CD8-positive, alpha-beta memory T cell (primary cell): Measurements from ENCODE around the gene OCLN. TPM values are rescaled to one million over a fixed set of nuclear protein-coding genes. Genes with fewer than 3 reads are reported as not detected.
"Not testable (repeated sequence)": the region's sequence is repeated elsewhere in the genome, so short reads cannot be mapped to it uniquely, and the experiment has no call there.

Experiments
- CTCF ChIA-PET: fragments of 350-600 bp; sonication (Branson Sonifier 250); formaldehyde crosslinking; loops from one replicate; lab custom pipeline; 2021; ENCODE audit warnings: antibody characterized with exemption; lab: Charles Lee
- POLR2A ChIA-PET: fragments of 350-600 bp; sonication (Branson Sonifier 250); formaldehyde crosslinking; loops from one replicate; lab custom pipeline; 2021; ENCODE audit warnings: antibody characterized with exemption; lab: Charles Lee
- DNase-seq, 5 donors: peaks; one replicate each; pipeline versions ENCODE4 v3.0.0 to v3.0.0-alpha.2; 2020 to 2022; ENCODE audit warnings: mixed read lengths in 1 of 5
- H3K27ac ChIP-seq: one replicate; pipeline ENCODE4 v1.7.0; 2013; ENCODE audit warnings: low read depth, mild to moderate bottlenecking, low read length, moderate library complexity
- H3K27me3 ChIP-seq: 2 replicates; pipeline ENCODE4 v1.7.0; 2013; ENCODE audit warnings: low read length, mild to moderate bottlenecking; ENCODE audit not compliant: insufficient read depth, poor library complexity, severe bottlenecking
- H3K36me3 ChIP-seq: 2 replicates; pipeline ENCODE4 v1.7.0; 2013; ENCODE audit warnings: mild to moderate bottlenecking, low read length, moderate library complexity; ENCODE audit not compliant: insufficient read depth
- H3K4me1 ChIP-seq: 2 replicates; pipeline ENCODE4 v1.7.0; 2013; ENCODE audit warnings: mild to moderate bottlenecking, low read length, moderate library complexity; ENCODE audit not compliant: insufficient read depth
- H3K4me3 ChIP-seq: 2 replicates; pipeline ENCODE4 v1.7.0; 2013; ENCODE audit warnings: mild to moderate bottlenecking, low read length
- H3K9me3 ChIP-seq: 2 replicates; pipeline ENCODE4 v1.7.0; 2013; ENCODE audit warnings: mild to moderate bottlenecking, low read length
- H3K27ac Mint-ChIP-seq, 8 donors: one replicate each; pipeline ENCODE4 v1.8.0; 2020 to 2021; ENCODE audit warnings: mixed read lengths in 8 of 8, mild to moderate bottlenecking in 6 of 8, inconsistent platforms in 3 of 8, moderate library complexity in 3 of 8
- H3K27me3 Mint-ChIP-seq, 2 donors: one replicate each; pipeline ENCODE4 v1.8.0; 2020 to 2021; ENCODE audit warnings: mixed read lengths in 2 of 2, mild to moderate bottlenecking in 1 of 2, moderate library complexity in 1 of 2
- H3K36me3 Mint-ChIP-seq, 3 donors: one replicate each; pipeline ENCODE4 v1.8.0; 2020 to 2021; ENCODE audit warnings: mixed read lengths in 3 of 3, inconsistent platforms in 1 of 3, mild to moderate bottlenecking in 1 of 3
- H3K4me1 Mint-ChIP-seq, 3 donors: one replicate each; pipeline ENCODE4 v1.8.0; 2020 to 2021; ENCODE audit warnings: mixed read lengths in 3 of 3, inconsistent platforms in 1 of 3, mild to moderate bottlenecking in 1 of 3
- H3K4me3 Mint-ChIP-seq, 7 donors: one replicate each; pipeline ENCODE4 v1.8.0; 2020 to 2021; ENCODE audit warnings: mixed read lengths in 7 of 7, mild to moderate bottlenecking in 6 of 7, moderate library complexity in 4 of 7, inconsistent platforms in 2 of 7
- H3K9me3 Mint-ChIP-seq, 5 donors: one replicate each; pipeline ENCODE4 v1.8.0; 2020 to 2022; ENCODE audit warnings: mixed read lengths in 5 of 5, mild to moderate bottlenecking in 3 of 5, moderate library complexity in 2 of 5, inconsistent platforms in 1 of 5
- polyA plus RNA-seq: library from polyadenylated mRNA; unstranded; fragments of 300-500 nt; fragmentation: Illumina TruSeq; gene quantifications from one replicate; pipeline ENCODE4 v1.2.3, GENCODE V29; 2021
- total RNA-seq, 2 experiments: library from RNA; stranded (reverse); gene quantifications; one replicate each; pipeline ENCODE4 v1.2.3, GENCODE V29; 2021

OCLN gene
- total and polyA plus RNA-seq, 3 experiments from 2014 or later = 0.14 to 0.68 (median 0.58) TPM

DNA sequence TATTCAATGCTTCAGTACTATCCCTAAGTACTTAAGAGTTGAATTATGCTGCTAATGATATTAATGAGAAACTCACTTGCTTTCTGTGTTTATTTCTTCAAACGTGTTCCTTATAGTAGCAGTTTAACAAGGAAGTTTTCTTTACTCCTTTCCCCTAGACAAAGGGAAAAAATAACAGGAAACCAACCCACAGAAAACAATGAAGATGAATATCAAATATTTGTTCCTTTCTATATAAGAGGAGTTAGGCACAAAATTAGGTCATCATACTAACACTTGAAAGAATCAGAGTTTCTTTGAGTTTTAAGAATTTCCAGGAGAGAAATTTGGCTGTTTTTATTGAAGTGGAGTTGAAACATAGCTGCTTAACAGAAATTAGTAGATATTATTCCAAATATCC, 15.4 kb upstream of the OCLN start:
- POLR2A ChIA-PET = no interaction called here
- peaks cover 1 to 9% of the 10 kb centered on the region in 2 donors for H3K27me3 Mint-ChIP-seq
- Histone ChIP-seq H3K4me3 (no peak overlapping the region), H3K27ac (no peak overlapping the region), H3K36me3 (no peaks in the 10 kb centered on the region), H3K27me3 (no peaks in the 10 kb centered on the region), H3K9me3 (no peaks in the 10 kb centered on the region), H3K4me1 (no peaks in the 10 kb centered on the region)
- no peak for DNase-seq
- H3K36me3 Mint-ChIP-seq = no peaks in the 10 kb centered on the region
- CTCF ChIA-PET = no interaction called here
- H3K9me3 Mint-ChIP-seq = no peaks in the 10 kb centered on the region
- H3K27ac Mint-ChIP-seq = no peak overlapping the region
- no peaks in the 10 kb centered on the region for H3K4me1 Mint-ChIP-seq
- H3K4me3 Mint-ChIP-seq = no peak overlapping the region

DNA sequence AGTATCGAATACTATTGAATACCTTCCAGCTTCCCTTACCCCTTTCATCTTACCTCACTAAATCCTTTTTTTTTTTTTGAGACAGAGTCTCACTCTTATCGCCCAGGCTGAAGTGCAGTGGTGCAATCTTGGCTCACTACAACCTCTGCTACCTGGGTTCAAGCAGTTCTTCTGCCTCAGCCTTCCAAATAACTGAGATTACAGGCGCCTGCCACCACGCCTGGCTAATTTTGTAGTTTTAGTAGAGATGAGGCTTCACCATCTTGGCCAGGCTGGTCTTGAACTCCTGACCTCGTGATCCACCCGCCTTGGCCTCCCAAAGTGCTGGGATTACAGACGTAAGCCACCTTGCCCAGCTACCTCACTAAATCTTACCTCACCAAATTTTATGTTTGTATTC, 14.3 kb upstream of the OCLN start:
- H3K4me1 ChIP-seq, CTCF ChIA-PET, H3K4me3 Mint-ChIP-seq, H3K9me3 Mint-ChIP-seq, H3K36me3 ChIP-seq, H3K4me3 ChIP-seq, H3K9me3 ChIP-seq, H3K27ac Mint-ChIP-seq, POLR2A ChIA-PET, H3K27me3 ChIP-seq, H3K36me3 Mint-ChIP-seq, H3K27ac ChIP-seq, DNase-seq, H3K4me1 Mint-ChIP-seq: not testable (repeated sequence)
- peaks cover 0 to 14% of the 10 kb centered on the region in 2 donors for H3K27me3 Mint-ChIP-seq

DNA sequence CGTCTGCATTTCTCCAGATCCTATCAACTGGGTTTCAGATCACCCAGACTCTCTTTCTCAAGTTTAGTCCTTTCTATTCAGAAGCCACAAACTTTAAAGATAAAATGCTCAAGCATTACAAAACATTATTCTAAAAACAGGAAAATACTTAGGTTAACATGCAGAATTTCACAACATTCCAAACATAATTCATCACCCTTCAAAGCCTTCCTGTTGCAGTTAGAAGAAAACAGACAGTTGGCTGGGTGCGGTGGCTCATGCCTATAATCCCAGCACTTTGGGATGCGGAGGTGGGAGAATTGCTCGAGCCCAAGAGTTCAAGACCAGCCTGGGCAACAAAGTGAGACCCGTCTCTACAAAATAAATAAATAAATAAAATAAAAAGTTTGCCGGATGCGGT, 7.7 kb upstream of the OCLN start:
- POLR2A ChIA-PET = no interaction called here
- Histone ChIP-seq H3K9me3 (no peaks in the 10 kb centered on the region), H3K36me3 (no peaks in the 10 kb centered on the region), H3K4me1 (no peaks in the 10 kb centered on the region), H3K4me3 (no peak overlapping the region), H3K27me3 (no peaks in the 10 kb centered on the region), H3K27ac (no peak overlapping the region)
- Mint-ChIP-seq H3K4me1 (no peaks in the 10 kb centered on the region), H3K27ac (no peak overlapping the region), H3K27me3 (peaks cover 3 to 28% of the 10 kb centered on the region in 2 donors), H3K4me3 (no peak overlapping the region), H3K36me3 (no peaks in the 10 kb centered on the region), H3K9me3 (no peaks in the 10 kb centered on the region)
- CTCF ChIA-PET = no interaction called here
- no peak for DNase-seq

DNA sequence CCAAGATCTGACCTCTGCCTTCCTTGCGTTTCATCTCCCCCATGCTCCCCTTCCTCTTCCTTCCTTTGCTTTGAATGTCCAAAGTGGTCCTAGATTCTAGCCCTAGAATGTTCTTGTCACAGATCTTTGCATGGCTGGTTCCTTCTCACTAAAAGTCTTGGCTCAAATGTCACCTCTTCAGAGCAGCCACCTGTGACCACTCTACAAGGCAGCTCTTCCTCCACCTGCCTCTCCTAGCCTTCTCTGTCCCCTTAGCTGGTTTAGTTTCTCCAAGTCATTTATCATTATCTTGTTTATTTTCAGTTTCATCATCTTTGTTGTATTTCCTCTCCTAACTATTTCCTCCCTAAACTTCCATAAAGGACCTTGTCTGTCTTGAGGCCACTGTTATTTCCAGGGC, 7.1 kb upstream of the OCLN start:
- Mint-ChIP-seq H3K9me3 (no peaks in the 10 kb centered on the region), H3K27me3 (peaks cover 3 to 32% of the 10 kb centered on the region in 2 donors), H3K4me3 (no peak overlapping the region), H3K4me1 (no peaks in the 10 kb centered on the region), H3K36me3 (no peaks in the 10 kb centered on the region), H3K27ac (no peak overlapping the region)
- Histone ChIP-seq H3K9me3 (no peaks in the 10 kb centered on the region), H3K36me3 (no peaks in the 10 kb centered on the region), H3K27ac (no peak overlapping the region), H3K4me1 (no peaks in the 10 kb centered on the region), H3K4me3 (no peak overlapping the region), H3K27me3 (no peaks in the 10 kb centered on the region)
- ChIA-PET CTCF (no interaction called here), POLR2A (no interaction called here)
- no peak for DNase-seq

DNA sequence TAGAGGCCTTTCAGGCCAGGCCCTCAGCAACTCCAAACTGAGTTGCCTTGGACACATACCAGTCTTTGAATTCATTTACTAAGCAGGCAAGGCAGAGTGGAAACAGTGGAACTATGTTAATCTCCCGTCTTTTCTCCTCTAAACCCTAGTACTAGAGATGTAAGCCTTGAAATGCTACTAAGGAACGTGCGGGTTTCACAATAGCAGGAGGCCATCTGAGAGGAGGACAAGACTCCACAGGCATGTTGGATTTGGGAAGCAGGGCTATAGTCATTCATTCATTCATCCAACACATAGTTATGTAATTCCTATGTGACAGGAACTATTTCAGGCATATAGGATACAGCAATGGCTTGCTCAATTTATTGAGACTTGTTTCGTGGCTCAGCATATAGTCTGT, 3.3 kb upstream of the OCLN start:
- H3K36me3 Mint-ChIP-seq = no peaks in the 10 kb centered on the region
- H3K27me3 ChIP-seq = no peaks in the 10 kb centered on the region
- no peaks in the 10 kb centered on the region for H3K9me3 ChIP-seq
- H3K27ac Mint-ChIP-seq = no peak overlapping the region
- peaks cover 0 to 20% (median 6%) of the 10 kb centered on the region in 3 donors for H3K4me1 Mint-ChIP-seq
- ChIA-PET CTCF (no interaction called here), POLR2A (no interaction called here)
- no peak overlapping the region for H3K4me3 ChIP-seq
- no peak for DNase-seq
- no peak overlapping the region for H3K4me3 Mint-ChIP-seq
- peaks cover 21 to 45% of the 10 kb centered on the region in 2 donors for H3K27me3 Mint-ChIP-seq
- no peak overlapping the region for H3K27ac ChIP-seq
- no peaks in the 10 kb centered on the region for H3K9me3 Mint-ChIP-seq
- no peaks in the 10 kb centered on the region for H3K36me3 ChIP-seq
- H3K4me1 ChIP-seq = no peaks in the 10 kb centered on the region

DNA sequence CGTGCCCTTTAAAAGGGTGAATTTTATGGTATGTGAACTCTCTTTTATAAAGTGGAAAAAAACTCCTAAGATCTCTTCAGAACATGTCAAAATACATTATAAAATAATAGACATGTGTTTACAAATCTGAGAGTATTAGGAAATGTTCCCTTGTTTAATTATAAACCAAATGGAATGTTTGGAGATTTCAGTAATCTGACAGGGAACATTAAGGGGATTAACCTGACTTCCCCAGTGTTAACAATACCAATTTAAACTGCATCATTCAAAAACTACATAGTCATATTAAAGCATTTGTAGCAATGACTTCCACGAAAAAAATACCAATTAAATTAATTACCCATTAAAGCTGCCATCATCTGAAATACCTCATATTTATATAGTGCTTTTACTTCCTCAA, 1.6 kb upstream of the OCLN start:
- H3K27ac ChIP-seq = no peak overlapping the region
- H3K36me3 ChIP-seq = no peaks in the 10 kb centered on the region
- Mint-ChIP-seq H3K36me3 (no peaks in the 10 kb centered on the region), H3K9me3 (no peaks in the 10 kb centered on the region), H3K27ac (no peak overlapping the region), H3K4me1 (peaks cover 0 to 23% (median 6%) of the 10 kb centered on the region in 3 donors), H3K27me3 (peaks cover 29 to 57% of the 10 kb centered on the region in 2 donors), H3K4me3 (peak overlapping the region in 2 of 7 donors; percentile 0 to 52)
- CTCF ChIA-PET = no interaction called here
- POLR2A ChIA-PET = no interaction called here
- DNase-seq = no peak
- H3K4me3 ChIP-seq = no peak overlapping the region
- no peaks in the 10 kb centered on the region for H3K9me3 ChIP-seq
- peaks cover 10% of the 10 kb centered on the region for H3K27me3 ChIP-seq
- H3K4me1 ChIP-seq = no peaks in the 10 kb centered on the region

DNA sequence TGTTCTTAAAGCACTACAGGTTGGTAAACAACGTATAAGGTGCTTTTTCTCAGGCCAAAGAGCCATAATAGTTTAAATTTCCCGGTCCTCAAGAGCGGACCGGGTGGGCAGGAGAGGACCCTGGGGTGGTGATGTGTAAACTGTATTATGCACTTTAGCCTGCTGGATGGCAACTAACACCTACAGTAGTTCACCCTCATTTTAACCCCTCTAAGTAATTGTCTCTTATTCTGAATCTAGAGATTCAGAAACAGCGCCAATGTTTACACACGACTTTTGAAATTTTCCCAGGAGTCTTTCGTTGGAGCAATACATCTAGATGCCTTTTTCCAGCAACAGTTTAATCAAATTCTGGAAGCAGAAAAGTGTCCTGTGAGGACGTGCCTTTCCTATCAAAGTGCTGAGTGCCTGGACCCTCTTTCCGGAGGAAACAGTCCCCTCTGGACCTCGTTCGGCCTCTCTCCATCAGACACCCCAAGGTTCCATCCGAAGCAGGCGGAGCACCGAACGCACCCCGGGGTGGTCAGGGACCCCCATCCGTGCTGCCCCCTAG, 676 bp upstream of the OCLN start:
- no peaks in the 10 kb centered on the region for H3K9me3 ChIP-seq
- Mint-ChIP-seq H3K4me3 (peak overlapping the region in 6 of 7 donors; percentile 50 to 70 (median 64)), H3K27me3 (peaks cover 32 to 56% of the 10 kb centered on the region in 2 donors), H3K27ac (no peak overlapping the region), H3K4me1 (peaks cover 0 to 23% (median 6%) of the 10 kb centered on the region in 3 donors), H3K36me3 (no peaks in the 10 kb centered on the region), H3K9me3 (no peaks in the 10 kb centered on the region)
- peaks cover 10% of the 10 kb centered on the region for H3K27me3 ChIP-seq
- H3K4me3 ChIP-seq = no peak overlapping the region
- CTCF ChIA-PET = no interaction called here
- H3K27ac ChIP-seq = no peak overlapping the region
- no peak for DNase-seq
- no peaks in the 10 kb centered on the region for H3K36me3 ChIP-seq
- H3K4me1 ChIP-seq = no peaks in the 10 kb centered on the region
- POLR2A ChIA-PET = no interaction called here

DNA sequence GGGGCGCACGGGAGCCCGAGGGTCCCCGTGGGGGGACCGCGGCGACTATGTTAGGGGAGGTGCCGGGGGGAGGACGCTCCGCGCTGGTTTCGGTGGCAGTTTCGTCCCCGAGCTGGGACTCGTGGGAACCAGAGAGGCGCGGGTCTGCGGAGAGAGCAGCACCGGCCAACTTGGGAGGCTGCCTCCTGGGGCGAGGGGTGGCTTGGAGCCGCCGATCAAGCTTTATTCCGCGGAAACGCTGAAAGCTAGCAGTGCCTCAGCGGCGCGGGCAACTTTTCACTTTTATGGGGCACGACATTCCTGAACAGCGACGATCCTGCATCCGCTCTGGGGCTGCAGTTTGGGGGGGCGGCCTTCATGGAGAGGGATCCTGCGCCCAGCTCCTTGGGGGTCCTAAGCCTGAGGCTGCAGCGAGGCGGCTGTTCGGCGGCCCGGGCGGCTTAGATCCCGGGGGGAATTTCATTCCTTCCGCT, 369 bp downstream of the OCLN start:
- H3K4me3 Mint-ChIP-seq = peak overlapping the region in 6 of 7 donors; percentile 50 to 81 (median 54)
- H3K27ac Mint-ChIP-seq = peak overlapping the region in 1 of 8 donors; percentile 60
- ChIA-PET POLR2A (no interaction called here), CTCF (no interaction called here)
- H3K9me3 Mint-ChIP-seq = no peaks in the 10 kb centered on the region
- H3K4me3 ChIP-seq = no peak overlapping the region
- no peaks in the 10 kb centered on the region for H3K36me3 ChIP-seq
- H3K4me1 ChIP-seq = no peaks in the 10 kb centered on the region
- peaks cover 34 to 62% of the 10 kb centered on the region in 2 donors for H3K27me3 Mint-ChIP-seq
- H3K36me3 Mint-ChIP-seq = no peaks in the 10 kb centered on the region
- H3K27me3 ChIP-seq = peaks cover 10% of the 10 kb centered on the region
- H3K4me1 Mint-ChIP-seq = peaks cover 0 to 23% (median 6%) of the 10 kb centered on the region in 3 donors
- DNase-seq = no peak
- no peaks in the 10 kb centered on the region for H3K9me3 ChIP-seq
- no peak overlapping the region for H3K27ac ChIP-seq
